ENCODE results near the gene EXOC8.

The EXOC8 gene

DNA sequence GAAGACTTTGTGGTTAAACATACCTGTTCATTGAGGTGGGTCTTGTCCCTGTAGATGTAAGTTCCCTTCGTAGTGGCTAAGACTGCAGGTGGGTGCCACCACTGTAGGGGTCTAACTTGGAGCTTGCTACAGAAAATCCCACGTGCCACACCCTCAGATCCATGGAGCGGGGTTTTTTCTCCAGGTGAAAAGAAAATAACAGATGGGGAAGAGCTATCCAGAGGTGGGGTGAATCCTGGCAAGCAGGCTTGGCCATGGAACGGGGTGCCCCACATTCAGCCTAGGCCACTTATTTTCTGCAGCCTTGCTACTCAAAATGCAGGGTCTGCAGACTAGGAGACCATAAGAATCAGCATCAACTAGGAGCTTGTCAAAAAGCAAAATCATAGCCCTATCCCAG lies 24.0 kb downstream of the EXOC8 start:
- no peak for DNase-seq

- no peak for DNase-seq
These were observed 25.2 kb downstream of the EXOC8 start for GRCh38 chr1:231312432-231312788.

- DNase-seq, result no peak
These were observed 25.8 kb downstream of the EXOC8 start for GRCh38 chr1:231311720-231312431.

DNA sequence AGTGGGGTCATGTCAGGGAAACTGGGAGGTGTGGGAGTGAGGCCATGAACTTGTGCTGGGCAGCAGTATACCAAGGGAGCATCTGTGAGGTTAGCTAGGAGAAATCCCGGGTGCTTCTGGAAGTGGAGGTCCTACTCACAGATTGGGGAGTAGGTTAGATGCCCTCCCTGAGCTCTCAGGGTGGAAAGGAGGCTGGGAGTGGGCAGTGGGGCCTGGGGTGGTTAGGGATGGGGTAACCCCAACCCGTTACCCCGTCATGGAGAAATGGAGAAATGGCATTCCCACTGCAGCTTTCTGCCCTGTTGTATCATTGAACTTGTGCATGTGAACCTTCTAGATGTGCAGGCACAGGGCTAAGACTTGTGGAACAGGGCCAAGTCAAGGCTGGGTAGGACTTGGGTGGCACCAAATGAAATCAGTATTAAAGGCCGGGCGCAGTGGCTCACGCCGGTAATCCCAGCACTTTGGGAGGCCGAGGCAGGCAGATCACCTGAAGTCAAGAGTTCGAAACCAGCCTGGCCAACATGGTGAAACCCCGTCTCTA lies 27.2 kb downstream of the EXOC8 start:
- no peak for DNase-seq

GRCh38 chr1:231301990-231302389 lies 35.7 kb downstream of the EXOC8 start:
- DNase-seq, result no peak

DNA sequence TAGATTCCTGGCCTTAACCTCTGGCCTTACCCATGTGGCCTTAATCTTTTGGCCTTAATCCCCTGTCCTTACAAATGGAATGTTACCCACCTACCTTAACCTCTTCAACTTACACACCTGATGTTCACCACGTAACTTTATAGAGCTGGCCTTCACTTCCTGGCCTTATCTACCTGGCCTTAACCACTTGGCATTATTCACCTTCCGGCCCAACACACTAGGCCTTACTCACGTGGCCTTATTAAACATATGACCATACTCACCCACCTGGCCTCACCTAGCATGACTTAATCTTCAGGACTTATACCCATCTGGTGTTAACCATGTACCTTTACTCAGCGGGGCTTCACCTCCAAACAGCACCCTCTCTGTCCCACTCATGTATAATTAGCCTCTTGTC lies 41.7 kb downstream of the EXOC8 start:
- no peak for DNase-seq

DNA sequence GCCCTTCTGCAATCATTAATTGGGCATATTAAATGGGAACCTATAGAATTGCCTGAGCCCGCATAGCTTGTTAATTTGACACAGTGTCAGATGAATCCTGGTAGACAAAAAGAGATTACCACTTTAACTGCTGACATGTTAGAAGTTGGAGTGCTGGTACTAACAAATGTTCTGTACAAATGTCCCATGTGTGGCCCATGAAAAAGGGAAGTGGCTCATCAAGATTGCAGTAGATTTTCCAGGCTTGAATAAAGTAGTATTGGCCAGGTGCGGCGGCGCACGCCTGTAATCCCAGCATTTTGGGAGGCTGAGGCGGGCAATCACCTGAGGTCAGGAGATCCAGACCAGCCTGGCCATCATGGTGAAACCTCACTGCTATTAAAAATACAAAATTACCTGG lies 51.0 kb downstream of the EXOC8 start:
- DNase-seq, result no peak

GRCh38 chr1:231284441-231284840 lies 53.2 kb downstream of the EXOC8 start:
- no peak for DNase-seq
